Astrocyte (in vitro differentiated cells and primary cell): Measurements from ENCODE around the gene FOXO6. TPM values are rescaled to one million over a fixed set of nuclear protein-coding genes. Genes with fewer than 3 reads are reported as not detected.

Experiments used
- DNase-seq: peaks from one replicate; pipeline ENCODE4 v3.0.0-alpha.2; 2010; ENCODE audit warnings: low read depth
- FAIRE-seq: peaks from 2 replicates; lab custom pipeline; 2011; peaks lifted over from hg19 to GRCh38; lab: Jason Lieb, UNC
- H2AFZ ChIP-seq: 2 replicates; pipeline ENCODE4 v1.6.0; 2012; ENCODE audit warnings: low read depth, low read length, inconsistent platforms
- H3K27ac ChIP-seq: 2 replicates; pipeline ENCODE4 v1.5.1; 2011; ENCODE audit warnings: low read depth, low read length, inconsistent platforms
- H3K27me3 ChIP-seq: 2 replicates; pipeline ENCODE4 v1.6.0; 2011; ENCODE audit warnings: low read length, inconsistent platforms; ENCODE audit not compliant: insufficient read depth
- H3K36me3 ChIP-seq: 2 replicates; pipeline ENCODE4 v1.5.1; 2011; ENCODE audit warnings: low read length, inconsistent platforms; ENCODE audit not compliant: insufficient read depth
- H3K4me1 ChIP-seq: 2 replicates; pipeline ENCODE4 v1.5.1; 2011; ENCODE audit warnings: low read length, inconsistent platforms; ENCODE audit not compliant: insufficient read depth
- H3K4me2 ChIP-seq: 2 replicates; pipeline ENCODE4 v1.6.0; 2012; ENCODE audit warnings: low read length, inconsistent platforms
- H3K4me3 ChIP-seq: 2 replicates; pipeline ENCODE4 v1.5.1; 2011; ENCODE audit warnings: low read depth, mild to moderate bottlenecking, low read length, inconsistent platforms; ENCODE audit not compliant: insufficient read depth
- H3K79me2 ChIP-seq: 2 replicates; pipeline ENCODE4 v1.6.0; 2012; ENCODE audit warnings: mild to moderate bottlenecking, low read length, inconsistent platforms; ENCODE audit not compliant: insufficient read depth
- H3K9ac ChIP-seq: 2 replicates; pipeline ENCODE4 v1.6.0; 2012; ENCODE audit warnings: mild to moderate bottlenecking, low read length, inconsistent platforms
- H3K9me3 ChIP-seq: 2 replicates; pipeline ENCODE4 v1.5.1; 2012; ENCODE audit warnings: low read depth, mild to moderate bottlenecking, low read length, inconsistent platforms; ENCODE audit not compliant: insufficient read depth
- H4K20me1 ChIP-seq: 2 replicates; pipeline ENCODE4 v1.6.0; 2012; ENCODE audit warnings: low read length, inconsistent platforms; ENCODE audit not compliant: insufficient read depth
- H3K27ac Mint-ChIP-seq: one replicate; pipeline ENCODE4 v1.8.0; 2021; ENCODE audit warnings: mild to moderate bottlenecking, mixed read lengths; ENCODE audit not compliant: unreplicated experiment
- H3K27me3 Mint-ChIP-seq: one replicate; pipeline ENCODE4 v1.8.0; 2021; ENCODE audit warnings: low read depth, mixed read lengths; ENCODE audit not compliant: unreplicated experiment
- H3K36me3 Mint-ChIP-seq: one replicate; pipeline ENCODE4 v1.8.0; 2021; ENCODE audit warnings: low read depth, mixed read lengths; ENCODE audit not compliant: unreplicated experiment
- H3K4me1 Mint-ChIP-seq: one replicate; pipeline ENCODE4 v1.8.0; 2021; ENCODE audit warnings: low read depth, mixed read lengths; ENCODE audit not compliant: unreplicated experiment
- H3K4me3 Mint-ChIP-seq: one replicate; pipeline ENCODE4 v1.8.0; 2021; ENCODE audit warnings: mild to moderate bottlenecking, moderate library complexity, mixed read lengths; ENCODE audit not compliant: unreplicated experiment
- H3K9me3 Mint-ChIP-seq: one replicate; pipeline ENCODE4 v1.8.0; 2021; ENCODE audit warnings: mild to moderate bottlenecking, mixed read lengths; ENCODE audit not compliant: unreplicated experiment
- EZH2 ChIP-seq: IDR thresholded peaks from 2 replicates; pipeline ENCODE4 v1.6.1; 2012; ENCODE audit warnings: mild to moderate bottlenecking, low read length, inconsistent platforms; ENCODE audit not compliant: insufficient read depth
- total RNA-seq: library from RNA; stranded (reverse); gene quantifications from 2 replicates; pipeline ENCODE4 v1.2.1, GENCODE V29; 2021
- TF ChIP-seq, protein P1 (sequence below): IDR thresholded peaks from 2 replicates; pipeline ENCODE4 v1.5.1; 2011; ENCODE audit warnings: low read depth, mild to moderate bottlenecking, inconsistent platforms, low read length, moderate library complexity; ENCODE audit not compliant: insufficient read depth

The FOXO6 gene
- total RNA-seq, 1 donor from 2014 or later = 1.2 TPM

DNA sequence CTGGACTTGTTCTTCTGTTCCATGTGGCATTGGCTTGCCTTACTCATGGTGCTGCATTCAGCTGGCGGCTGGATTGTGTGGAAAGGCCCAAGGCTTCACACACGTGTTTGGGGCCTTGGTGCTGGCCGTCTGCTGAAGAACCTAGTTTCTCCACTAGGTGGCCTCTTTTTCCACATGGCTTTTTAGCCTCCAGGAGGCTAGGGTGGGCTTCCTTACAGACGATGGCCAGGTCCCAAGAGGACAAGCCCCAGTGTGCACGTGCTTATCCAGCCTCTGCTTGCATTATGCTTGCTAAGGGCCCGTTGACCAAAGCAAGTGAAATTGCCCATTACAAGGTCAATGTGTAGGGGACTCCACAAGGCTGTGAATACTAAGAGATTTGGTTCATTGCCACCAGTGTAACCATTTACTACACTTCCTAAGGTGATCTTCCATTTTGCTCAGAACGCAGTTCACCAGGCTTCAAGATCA lies 47.5 kb upstream of the FOXO6 start:
- H4K20me1 ChIP-seq = no peaks in the 10 kb centered on the region
- no peaks in the 10 kb centered on the region for H3K79me2 ChIP-seq
- H3K9me3 Mint-ChIP-seq = no peaks in the 10 kb centered on the region
- H3K4me1 Mint-ChIP-seq = peaks cover 17% of the 10 kb centered on the region
- H3K36me3 ChIP-seq = no peaks in the 10 kb centered on the region
- TF ChIP-seq EZH2 = no peak
- TF ChIP-seq, protein P1, sequence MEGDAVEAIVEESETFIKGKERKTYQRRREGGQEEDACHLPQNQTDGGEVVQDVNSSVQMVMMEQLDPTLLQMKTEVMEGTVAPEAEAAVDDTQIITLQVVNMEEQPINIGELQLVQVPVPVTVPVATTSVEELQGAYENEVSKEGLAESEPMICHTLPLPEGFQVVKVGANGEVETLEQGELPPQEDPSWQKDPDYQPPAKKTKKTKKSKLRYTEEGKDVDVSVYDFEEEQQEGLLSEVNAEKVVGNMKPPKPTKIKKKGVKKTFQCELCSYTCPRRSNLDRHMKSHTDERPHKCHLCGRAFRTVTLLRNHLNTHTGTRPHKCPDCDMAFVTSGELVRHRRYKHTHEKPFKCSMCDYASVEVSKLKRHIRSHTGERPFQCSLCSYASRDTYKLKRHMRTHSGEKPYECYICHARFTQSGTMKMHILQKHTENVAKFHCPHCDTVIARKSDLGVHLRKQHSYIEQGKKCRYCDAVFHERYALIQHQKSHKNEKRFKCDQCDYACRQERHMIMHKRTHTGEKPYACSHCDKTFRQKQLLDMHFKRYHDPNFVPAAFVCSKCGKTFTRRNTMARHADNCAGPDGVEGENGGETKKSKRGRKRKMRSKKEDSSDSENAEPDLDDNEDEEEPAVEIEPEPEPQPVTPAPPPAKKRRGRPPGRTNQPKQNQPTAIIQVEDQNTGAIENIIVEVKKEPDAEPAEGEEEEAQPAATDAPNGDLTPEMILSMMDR = peak; percentile 44
- H3K27me3 ChIP-seq = no peaks in the 10 kb centered on the region
- no peaks in the 10 kb centered on the region for H3K9me3 ChIP-seq
- H3K4me2 ChIP-seq = no peak overlapping the region
- no peak overlapping the region for H3K4me3 ChIP-seq
- no peak overlapping the region for H3K27ac Mint-ChIP-seq
- H3K27me3 Mint-ChIP-seq = peaks cover 8% of the 10 kb centered on the region
- H3K36me3 Mint-ChIP-seq = no peaks in the 10 kb centered on the region
- no peak overlapping the region for H3K9ac ChIP-seq
- H3K4me1 ChIP-seq = peaks cover 8% of the 10 kb centered on the region
- FAIRE-seq (peak; percentile 13), DNase-seq (no peak)
- H2AFZ ChIP-seq = no peak overlapping the region
- no peak overlapping the region for H3K4me3 Mint-ChIP-seq
- H3K27ac ChIP-seq = no peak overlapping the region

DNA sequence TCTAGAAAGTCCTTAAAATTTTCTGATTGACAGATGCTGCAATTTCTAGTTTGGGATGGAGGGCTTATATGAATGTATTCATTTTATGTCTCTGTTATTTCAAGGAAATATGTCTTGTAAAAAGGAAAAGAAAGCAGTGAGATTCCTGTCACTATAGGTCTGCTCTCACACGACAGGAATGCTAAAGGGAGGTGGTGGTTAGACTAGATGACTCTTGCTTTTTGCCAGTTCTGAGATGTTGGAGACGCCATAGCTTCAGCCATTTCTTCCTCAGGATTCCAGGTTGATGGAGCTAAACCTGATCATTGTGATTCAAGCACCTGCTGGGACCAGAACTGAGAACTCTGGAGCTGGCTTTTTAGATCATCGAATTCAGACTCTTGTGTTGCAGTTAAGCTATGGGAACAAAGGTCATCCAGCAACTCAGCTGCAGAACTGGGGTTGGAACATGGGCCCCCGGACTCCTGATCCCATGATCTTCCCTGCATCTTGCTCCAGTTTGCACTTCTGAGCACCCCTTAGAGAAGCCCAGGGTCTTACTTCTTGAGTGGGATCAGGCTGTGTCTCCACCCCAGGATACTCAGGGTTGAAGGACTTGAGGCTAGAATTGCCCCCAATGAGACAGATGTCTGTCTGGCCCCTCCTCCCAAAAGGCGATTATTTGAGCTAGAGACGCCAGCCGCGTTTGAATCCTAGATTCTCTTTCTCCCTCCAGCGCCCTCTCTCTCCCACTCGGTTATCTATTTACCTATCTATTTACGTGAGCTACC lies 46.7 kb upstream of the FOXO6 start:
- peak; percentile 52 for FAIRE-seq
- H3K27me3 Mint-ChIP-seq = peaks cover 16% of the 10 kb centered on the region
- TF ChIP-seq EZH2 = no peak
- TF ChIP-seq, protein P1 = no peak
- no peaks in the 10 kb centered on the region for H3K36me3 Mint-ChIP-seq
- Histone ChIP-seq H3K27me3 (no peaks in the 10 kb centered on the region), H2AFZ (no peak overlapping the region), H4K20me1 (no peaks in the 10 kb centered on the region), H3K79me2 (no peaks in the 10 kb centered on the region), H3K4me3 (no peak overlapping the region), H3K4me1 (peaks cover 8% of the 10 kb centered on the region), H3K27ac (no peak overlapping the region), H3K36me3 (no peaks in the 10 kb centered on the region), H3K9ac (no peak overlapping the region), H3K9me3 (no peaks in the 10 kb centered on the region), H3K4me2 (peak overlapping the region; percentile 40)
- H3K9me3 Mint-ChIP-seq = peaks cover 3% of the 10 kb centered on the region
- H3K4me3 Mint-ChIP-seq = no peak overlapping the region
- peaks cover 22% of the 10 kb centered on the region for H3K4me1 Mint-ChIP-seq
- peak overlapping the region; percentile 70 for H3K27ac Mint-ChIP-seq
- DNase-seq = peak; percentile 33
